Midbrain (tissue), 1 donor: Measurements from ENCODE around the gene NFE2.
"Not testable (repeated sequence)": the region's sequence is repeated elsewhere in the genome, so short reads cannot be mapped to it uniquely, and the experiment has no call there.

Source experiments
- DNase-seq: peaks from one replicate; lab custom pipeline; 2025; lab: John Stamatoyannopoulos, UW

Gene NFE2

DNA sequence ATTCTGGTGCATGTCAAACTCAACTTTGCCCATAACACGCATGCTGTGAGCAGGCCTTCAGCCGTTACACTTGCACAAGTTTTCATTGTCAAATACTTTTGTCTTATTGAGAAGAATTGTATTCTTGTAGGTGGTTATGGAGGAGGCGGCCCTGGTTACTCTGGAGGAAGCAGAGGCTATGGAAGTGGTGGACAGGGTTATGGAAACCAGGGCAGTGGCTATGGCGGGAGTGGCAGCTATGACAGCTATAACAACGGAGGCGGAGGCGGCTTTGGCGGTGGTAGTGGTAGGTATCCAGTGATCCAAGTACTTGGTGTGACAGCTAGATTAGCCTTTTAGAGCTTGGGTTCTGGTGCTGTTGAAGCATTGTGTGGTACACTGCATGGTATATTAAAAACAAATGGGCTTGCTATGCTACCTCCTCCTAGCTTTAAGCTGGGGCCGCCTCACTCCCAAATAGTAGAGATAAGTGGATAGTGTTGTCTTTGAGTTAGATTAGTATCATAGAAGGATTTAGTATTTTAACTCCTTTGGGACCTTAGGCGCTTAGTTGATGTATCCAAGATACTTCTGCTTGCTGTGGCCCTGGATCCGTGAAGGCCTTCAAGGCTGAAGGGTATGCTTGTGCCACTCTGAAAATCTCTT, 17.7 kb downstream of the NFE2 start:
- no peak for DNase-seq

DNA sequence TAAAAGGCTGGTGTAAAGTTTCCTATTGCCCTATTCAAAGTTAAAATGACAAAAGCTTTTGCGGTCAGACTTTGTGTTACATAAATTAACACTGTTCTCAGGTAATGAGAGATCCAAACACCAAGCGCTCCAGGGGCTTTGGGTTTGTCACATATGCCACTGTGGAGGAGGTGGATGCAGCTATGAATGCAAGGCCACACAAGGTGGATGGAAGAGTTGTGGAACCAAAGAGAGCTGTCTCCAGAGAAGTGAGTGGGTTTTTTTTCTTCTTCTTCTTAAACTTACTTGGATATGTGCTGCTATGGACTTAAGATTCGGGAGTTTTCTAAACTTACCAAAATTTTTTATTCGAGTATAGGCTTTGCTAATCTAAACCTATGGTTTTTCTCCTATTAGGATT, 19.1 kb downstream of the NFE2 start:
- DNase-seq: not testable (repeated sequence)

DNA sequence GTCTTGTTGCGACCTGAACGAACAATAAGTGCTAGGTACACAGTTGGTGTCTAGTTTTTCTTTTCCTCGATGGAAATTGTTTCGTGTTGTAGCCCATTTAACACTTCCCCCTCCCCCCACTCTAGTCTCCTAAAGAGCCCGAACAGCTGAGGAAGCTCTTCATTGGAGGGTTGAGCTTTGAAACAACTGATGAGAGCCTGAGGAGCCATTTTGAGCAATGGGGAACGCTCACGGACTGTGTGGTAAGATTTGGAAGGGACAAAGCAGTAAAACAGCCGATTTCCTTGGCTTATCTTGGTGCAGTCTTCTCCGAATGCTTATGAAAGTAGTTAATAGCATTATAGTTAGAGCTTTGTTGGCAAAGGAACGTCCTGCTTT, 19.6 kb downstream of the NFE2 start:
- not testable (repeated sequence) for DNase-seq

DNA sequence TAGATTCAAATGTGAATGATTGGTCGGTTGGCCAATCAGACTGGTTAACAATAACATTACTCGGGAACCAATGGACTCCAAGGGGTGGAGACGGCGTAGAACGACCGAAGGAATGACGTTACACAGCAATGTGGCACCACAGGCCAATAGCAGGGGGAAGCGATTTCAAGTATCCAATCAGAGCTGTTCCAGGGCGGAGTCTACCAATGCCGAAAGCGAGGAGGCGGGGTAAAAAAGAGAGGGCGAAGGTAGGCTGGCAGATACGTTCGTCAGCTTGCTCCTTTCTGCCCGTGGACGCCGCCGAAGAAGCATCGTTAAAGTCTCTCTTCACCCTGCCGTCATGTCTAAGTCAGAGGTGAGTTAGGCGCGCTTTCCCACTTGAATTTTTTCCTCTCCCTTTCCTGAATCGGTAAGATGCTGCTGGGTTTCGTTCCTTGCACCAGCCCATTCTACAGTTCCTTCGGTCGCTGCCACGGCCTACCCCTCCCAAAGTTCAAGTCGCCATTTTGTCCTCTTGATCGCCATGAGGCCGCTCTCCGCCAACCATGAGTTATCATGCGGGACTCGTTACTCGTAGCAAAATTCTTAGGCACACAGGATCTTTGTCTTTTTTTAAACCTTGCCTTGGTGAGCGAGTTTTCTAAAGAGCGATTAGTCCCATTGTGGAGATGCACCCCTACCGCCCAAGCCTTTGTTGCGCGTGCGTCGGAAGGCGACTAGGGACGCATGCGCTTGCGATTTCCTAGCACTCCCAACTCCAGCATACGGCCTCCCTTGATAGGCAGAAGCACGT, 20.2 kb downstream of the NFE2 start, which contains the start of gene HNRNPA1:
TSS of gene HNRNPA1 (plus strand) at position 259 of the 793 bp plus-strand sequence. CDS start at position 341, 82 bp downstream.
- peak; percentile 99 for DNase-seq

DNA sequence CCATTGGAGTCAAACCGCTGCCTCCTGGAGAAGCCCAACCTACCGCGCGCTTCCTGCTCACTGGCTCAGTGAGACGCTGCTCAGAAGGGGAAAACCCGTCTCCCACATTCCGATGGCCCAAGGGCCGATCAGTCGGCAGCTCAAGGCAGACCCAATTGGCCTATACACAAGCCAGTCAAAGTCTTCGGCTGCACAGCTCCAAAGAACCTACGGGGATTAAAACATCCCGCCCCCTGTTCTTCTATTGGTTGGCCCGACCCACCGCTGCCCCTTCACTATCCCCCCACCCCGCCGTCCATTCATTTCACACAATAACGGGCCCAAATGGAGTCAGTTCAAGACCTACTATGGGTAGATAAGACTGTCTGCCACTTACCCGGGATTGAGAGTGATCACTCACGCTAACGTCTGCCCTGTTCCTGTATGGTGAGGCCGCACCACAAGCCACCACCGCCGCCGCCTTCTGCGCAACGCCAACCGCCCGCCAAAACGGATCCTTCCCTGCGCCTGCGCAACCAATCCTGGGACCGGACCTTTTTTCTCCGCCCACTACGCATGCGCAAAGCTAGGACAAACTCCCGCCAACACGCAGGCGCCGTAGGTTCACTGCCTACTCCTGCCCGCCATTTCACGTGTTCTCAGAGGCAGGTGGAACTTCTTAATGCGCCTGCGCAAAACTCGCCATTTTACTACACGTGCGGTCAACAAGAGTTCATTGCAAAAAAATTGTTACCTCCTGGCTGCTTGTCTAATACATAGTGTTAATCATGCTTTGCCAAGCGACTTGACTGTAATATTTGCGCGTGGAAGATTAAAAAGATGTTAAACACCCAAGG, 21.0 kb downstream of the NFE2 start, which contains the start of gene CBX5:
TSS of gene CBX5 (minus strand) at position 491 of the 836 bp plus-strand sequence. CDS start 22,472 bp downstream, outside the sequence.
- peak; percentile 98 for DNase-seq

DNA sequence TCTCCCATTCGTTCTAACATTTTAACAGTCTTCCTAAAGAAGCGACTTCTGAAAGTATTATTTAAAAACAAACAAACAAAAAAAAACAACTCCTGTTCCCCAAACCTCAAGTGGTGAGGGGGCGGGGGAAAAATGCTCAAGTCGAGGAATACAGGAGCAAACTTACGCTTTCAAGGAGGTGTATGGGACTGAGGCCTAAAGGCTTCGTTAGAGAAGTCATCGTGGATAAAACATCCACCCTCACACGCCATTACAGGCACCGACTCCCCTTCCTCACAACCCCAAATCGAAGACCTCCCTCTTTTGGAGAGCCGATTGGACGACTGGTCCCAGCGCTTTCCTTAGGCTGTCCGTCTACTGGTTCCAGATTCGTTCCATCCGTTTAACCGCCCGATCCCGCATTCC, 21.6 kb downstream of the NFE2 start:
- DNase-seq: no peak

DNA sequence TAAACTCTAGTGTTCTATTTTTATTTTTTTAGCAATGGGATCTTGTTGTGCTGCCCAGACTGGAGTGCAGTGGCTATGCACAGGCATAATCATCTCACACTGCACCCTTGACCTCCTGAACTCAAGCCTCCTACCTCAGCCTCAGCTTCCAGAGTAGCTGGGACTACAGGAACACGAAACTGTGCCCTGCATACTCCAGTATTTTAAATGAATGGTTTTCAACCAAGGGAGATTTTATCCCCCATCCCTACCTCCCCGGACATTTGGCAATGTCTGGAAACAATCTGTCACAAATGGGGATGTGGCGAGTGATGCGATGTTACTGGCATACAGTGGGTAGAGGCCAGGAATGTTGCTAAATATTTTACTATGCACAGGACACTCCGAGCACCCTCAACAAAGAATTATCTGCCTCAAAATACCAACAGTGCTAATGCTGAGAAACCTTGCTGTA, 23.0 kb downstream of the NFE2 start:
- no peak for DNase-seq

DNA sequence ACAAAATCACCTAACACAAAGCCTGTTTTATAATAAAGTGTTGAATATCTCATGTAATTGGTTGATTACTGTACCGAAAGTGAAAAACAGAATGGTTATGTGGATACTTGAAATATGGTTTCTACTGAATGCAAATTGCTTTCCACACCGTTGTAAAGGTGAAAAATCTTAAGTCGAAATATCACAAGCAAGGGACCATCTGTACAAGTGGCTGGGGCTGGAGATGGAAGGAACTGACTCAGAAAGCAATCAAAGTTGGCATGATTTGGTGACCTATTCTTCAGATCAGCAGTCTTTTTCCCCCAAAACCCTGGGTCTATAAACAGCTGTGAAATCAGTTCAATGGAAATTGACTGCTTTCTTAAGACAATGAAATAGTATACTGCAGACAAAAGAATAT, 24.4 kb downstream of the NFE2 start:
- no peak for DNase-seq

DNA sequence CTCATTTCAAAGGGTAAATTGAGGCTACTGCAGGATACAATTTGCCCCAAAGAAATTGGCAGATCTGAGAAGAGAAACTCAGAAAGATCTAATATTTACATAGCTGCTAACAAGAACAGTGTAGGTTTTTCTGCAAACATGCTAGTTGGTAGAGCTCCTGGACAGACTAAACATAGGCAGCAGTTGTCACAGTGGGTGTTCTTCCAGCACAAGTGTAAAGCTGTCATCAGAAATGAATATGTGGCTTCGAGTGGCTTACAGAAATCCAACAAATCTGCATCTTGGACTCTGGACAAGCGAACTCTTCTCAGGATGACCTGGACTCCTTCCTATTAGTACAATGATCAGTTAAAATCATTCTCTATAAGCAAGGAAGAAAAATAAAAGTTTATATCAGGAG, 26.8 kb downstream of the NFE2 start:
- DNase-seq: no peak

DNA sequence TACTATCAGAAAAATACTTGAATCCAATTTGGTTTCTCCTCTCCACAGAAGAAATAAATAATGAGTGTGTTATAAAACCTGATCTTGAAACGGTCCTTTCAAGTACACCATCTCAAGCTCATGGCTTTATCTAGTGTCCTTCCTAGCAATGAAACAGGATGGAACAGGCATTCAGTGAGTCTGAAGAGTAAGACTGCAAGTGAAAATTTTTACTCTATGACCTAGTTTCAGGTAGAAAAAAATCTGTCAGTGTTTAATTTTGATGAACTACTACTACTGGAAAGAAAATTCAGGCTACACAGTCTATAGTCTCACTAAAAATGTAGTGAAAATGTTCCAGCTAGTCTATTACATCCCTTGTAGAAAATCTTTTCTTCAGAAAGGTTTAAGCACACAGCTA, 28.6 kb downstream of the NFE2 start:
- no peak for DNase-seq

DNA sequence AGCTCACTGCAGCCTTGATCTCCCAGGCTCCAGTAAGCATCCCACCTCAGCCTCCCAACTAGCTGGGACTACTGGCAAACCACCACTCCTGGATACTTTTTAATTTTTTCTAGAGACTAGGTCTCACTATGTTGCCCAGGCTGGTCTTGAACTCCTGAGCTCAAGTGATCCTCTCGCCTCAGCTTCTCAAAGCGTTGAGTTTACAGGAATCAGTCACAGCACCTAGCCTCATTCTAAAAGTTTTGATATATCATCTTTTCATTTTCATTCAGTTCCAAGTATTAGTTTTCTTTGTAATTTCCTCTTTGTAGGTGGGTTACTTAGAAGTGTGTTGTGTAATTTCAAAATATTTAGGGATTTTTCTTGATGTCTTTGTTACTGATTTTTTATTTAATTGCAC, 30.5 kb downstream of the NFE2 start:
- no peak for DNase-seq

DNA sequence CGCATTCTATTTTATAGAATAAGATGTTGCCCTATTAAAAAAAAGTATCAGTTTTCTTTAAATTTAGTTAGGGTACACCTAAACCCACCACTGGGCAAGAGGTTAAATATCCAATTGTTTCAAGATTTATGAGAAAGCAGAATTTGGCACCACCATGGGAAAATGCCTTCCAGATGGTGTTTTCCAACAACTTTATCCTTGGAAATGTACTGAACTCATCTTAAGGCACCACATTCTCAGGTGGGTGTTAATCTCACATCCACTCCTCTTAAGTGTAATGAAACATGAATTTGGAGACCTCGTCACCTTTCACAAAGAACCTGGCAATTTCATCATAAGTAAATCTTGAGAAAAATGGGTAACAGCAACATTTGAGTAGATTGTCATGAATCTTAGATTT, 34.0 kb downstream of the NFE2 start:
- no peak for DNase-seq

DNA sequence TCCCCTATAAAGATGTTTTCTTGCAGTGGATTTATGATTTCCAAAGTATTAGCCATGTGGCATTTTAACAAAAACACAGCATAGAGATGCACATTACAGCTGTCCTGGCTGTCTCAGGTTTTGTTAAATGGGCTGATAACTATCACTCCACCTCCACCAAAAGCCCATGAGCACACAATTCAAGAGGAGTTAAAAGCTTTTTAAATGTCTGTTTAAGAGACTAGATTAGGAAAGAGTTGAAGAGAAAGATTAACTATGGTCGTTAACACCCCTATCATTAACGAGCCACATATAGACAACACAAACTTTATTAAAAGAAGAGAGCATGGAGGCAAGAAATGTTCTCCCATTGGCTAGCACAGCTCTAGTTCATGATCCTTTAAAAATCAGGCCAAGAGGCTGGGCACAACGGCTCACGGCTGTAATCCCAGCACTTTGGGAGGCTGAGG, 35.4 kb downstream of the NFE2 start:
- DNase-seq: no peak

DNA sequence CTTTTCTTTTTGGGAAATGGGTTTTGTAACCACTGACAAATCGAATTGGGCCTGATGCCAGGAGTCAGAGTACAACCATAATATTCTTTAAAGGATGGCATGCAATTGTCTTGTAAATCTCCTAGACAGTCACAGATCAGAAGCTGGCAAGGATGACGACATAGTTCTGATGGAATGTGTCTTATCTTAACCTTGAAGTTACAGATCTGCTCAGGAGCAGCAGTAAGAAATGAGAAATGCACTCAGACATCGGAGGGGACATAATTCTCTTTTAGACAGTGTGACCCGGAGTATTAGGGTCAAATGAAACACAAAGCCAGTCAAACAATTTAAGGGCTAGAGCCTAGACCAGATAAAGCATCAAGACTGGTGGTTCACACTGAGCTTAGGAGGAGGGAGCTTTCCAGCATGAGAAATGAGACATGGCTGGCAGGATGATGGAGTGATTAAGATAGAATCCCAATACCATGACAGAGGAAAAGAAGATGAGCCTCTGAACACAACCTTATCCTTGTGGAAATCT, 38.4 kb downstream of the NFE2 start:
- no peak for DNase-seq

DNA sequence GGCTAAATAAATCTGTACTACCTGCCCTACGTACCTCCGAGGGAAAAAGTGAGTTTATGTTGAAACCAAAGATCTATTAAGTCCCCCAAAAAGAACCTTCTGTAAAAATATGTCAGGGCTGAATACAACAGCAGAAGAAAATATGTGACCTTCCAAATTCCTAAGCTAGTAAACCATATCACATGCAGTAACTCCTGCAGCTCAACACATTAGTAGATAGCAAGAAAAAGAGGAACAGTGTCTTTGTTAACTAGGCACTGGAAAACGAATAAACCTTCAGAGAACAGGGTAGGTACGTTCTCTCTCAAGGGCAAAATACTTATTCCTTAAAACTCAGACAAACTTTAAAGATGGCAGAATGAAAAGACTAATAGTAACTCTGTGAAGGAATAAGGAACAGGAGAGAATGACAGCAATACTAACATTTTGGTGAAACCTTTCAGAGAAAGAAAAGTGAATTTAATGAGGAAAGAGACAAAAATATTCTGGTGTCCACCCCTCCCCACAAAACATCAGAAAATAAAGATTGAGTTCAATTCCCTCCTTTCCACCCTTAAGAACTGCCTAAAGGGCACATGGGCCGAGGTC, 38.9 kb downstream of the NFE2 start:
- no peak for DNase-seq

DNA sequence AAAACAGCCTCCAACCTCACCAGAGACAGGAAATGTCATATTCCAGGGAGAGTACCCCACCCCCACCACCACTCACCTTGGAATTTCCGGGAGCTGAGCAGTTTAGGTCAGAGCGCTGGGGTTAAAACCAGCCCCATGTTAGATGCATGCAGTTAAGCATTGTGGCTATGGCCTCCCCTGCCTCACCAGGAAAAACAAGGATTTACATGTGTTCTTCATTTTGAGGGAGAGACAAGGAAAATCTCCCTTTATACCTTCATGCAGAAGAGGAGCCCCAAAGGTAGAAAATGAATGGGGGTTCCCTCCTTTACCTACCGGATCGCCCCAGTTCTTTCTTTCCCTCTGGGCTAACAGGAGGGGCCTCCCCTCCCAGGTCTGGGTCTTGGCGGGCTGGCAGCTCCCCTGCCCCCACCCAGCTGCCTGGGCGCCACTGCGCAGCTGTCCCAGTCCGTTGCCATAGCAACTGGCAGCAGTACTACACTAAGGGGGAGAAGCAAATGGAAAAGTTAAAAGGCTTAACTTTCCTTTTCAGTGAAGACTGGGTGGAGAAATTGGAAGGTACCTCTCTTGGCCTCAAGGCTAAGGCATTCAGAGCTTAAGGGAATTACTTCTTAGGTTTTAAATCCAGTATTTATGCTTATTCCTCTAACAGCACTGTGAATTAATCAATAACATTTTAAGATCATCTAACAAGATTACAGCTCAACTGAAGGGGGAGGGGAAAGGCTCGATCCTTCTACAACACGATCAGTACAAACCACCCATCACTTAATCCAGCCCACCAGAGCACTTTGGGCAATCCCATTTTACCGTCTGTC, 41.4 kb downstream of the NFE2 start:
- DNase-seq: peak; percentile 88

DNA sequence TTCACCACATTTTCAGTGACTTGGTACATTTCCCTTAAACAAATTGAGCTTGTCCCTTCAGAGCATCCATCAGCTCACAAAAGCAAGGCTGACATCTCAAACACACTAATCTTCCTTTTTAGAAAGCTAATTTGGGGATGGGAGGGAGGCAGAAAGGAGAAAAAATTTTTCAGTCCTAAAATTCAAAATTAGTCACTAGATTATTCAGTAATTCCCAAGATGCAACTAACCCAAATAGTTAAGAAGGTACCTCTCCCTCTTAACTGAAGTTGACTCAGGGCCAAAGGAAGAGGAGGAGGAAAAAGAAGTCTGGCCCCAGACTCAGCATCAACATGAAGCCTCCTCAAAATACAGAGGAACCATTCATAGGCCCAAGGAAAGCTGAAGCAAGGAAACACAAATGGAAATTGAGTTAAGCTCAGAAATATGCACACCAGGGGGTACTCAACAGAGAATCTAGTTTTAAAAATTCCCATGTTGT, 42.6 kb downstream of the NFE2 start:
- DNase-seq: peak; percentile 59

DNA sequence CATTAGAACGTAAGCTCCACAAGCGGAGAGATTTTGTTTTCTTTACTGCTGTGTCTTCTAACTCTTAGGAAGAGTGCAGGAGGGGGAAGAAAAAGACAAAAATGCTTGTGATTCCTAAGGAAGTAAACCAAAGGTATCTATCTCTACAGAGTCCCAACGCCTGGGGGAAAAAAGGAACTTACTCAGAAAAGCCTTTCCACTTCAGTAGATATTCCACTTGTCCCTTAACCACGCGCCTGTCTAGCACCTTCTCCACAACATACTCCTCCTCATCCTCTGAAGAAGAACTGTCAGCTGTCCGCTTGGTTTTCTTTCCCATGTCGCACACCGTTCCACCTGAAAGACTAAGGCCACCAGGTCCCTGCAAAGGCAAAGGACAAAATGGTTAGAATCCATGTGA, 43.5 kb downstream of the NFE2 start:
- DNase-seq: no peak

DNA sequence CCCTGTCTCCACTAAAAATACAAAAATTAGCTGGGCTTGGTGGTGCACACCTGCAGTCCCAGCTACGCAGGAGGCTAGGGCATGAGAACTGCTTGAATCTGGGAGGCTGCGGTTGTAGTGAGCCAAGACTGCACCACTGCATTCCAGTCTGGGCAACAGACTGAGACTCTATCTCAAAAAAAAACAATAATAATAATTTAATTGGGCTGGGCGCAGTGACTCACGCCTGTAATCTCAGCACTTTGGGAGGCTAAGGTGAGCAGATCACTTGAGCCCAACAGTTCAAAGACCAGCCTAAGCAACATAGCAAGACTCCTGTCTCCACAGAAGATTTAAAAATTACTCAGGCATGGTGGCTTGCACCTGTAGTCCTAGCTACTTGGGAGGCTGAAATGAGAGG, 47.6 kb downstream of the NFE2 start:
- no peak for DNase-seq

DNA sequence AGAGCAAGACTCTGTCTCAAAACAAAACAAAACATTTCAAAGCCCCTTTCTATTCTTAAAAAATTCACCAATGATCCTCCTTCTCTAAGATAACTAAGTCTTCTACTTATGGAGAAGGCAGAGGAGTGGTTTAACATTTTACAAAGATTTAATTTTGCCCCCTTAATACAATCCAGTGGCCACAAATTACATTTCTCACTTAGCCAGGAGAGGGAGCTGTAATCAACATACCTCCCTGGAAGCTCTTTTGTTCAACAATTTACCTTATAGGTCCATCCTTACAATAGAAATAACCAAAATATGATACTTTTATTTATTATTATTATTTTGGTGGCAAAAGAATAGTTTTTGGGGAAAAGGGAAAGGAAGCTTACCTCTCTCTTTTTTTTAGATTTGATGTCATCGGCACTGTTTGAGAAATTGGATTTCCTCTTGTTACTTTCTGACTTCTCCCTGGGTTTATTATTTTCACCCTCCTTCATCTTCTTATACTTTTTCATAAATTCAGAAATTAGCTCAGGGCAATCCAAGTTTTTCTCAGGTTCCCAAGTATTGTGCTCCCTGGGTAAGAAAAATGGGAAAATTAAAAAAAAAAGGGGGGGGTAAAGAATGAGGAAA, 49.0 kb downstream of the NFE2 start:
- DNase-seq: peak; percentile 34
